HG02642 (cell line): ENCODE measurements around the gene DCDC2C.

Experiments used
- ATAC-seq: cut with Tn5 transposase; IDR thresholded peaks from one replicate; pipeline ENCODE4 v1.9.1; 2021; ENCODE audit warnings: mild to moderate bottlenecking; ENCODE audit not compliant: unreplicated experiment, poor library complexity

Gene DCDC2C

DNA sequence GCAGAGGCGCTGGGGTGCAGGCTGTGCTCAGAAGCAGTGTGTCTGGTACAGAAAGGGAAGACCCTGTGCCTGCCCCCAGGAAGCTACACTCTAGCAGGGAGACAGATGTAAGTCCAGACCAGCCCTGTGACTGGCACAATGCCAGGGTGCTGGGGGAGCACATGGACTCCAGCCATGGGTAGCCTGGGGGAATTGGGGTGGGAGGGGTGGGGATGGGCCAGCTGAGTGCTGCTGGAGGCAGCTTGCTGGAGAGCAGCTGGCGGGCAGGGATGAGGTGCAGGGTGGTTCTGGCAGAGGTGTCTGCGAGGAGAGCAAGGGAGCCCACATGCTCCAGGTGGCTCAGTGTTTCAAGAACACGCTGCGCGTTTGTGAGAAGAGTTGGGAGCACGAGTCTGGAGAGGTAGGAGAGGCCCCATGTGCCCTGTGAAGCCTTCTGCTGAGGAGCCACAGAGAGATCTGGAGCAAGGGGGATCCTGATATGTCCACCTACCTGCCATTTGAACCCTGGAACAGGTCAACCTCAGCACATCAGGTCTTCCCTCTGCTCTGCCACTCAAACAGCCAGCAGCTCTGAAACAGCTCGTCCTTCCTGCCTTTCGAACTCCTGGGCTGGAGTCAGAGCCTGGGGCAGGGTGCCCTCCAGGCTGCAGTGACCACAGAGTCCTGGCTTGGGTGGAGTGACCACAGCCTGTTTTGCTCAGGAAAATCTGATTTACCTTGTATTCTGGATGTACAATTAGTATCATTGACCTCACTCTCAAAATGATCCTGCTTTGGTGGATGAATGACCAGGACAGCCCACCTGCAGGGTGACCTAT is 30.3 kb upstream of the DCDC2C start:
- ATAC-seq = no peak

DNA sequence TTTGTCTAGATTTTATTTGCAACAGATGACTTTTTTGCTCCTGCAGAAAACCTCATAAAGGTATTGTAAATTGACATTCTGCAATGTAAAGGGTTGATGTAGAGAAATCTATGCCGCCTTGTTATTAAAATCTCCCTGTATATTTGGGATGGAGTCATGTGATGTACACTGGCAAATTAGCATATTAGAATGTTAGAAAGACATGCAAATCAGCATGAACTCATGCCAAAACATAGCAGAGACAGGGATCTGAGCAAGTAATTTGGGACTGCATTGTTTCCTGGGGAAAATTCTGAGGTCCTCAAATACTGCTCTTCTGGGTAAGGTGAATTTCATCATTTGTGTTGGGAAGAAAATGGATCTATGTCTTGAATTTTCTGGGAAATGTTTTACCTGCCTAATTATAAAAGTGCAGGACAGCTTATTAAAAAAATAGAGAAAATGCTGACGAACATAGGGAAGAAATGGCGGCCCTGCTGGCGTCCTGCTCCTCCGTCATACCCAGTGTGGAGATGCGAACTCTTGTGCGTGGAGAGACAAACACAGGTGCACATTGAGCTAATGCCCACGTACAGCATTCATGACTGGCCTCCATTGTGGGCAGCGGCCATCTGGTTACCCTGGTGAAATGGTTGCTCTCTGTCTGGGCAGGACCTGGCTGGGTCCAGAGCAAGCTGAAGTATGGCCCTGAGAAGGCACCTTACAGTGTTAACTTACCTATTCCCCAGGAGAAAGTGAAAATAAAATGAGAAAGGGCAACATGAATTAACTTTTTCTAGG is 29.1 kb upstream of the DCDC2C start:
- ATAC-seq = no peak

DNA sequence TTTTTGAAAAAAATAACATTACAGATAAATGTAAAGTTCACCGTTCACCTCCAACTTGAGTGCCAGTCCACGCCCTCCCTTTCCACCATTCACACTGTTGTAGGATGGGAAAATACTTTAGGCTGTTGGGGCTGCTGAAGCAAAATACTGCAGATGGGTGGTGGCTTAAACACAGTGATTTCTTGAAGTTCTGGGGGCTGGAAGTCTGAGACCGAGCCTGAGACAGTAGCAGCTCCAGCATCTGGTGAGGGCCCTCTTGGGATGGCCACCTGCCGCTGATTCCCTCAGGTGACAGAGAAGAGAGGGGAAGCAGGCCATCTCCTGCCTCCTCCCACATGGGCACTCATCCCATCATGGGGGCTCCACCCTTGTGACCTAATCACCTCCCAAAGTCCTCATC is 27.7 kb upstream of the DCDC2C start:
- no peak for ATAC-seq

DNA sequence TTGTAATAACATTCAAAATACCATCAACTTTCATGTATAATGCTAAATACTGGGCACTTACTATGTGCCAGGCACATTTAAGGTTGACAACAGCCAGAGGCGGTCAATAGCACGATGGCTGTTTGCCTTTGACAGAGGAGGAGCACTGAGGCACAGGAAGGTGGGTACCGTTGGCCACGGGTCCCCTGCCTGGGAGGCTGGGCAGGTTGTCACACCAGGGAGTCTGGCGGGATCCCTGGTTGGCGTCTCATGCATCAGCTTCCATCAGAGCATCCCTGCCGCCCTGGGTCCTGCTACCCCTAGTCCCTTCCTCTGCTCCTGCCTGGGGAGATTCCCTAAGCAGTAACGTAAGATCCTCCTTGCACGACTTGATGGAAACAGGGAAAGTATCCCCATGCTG is 25.9 kb upstream of the DCDC2C start:
- no peak for ATAC-seq

DNA sequence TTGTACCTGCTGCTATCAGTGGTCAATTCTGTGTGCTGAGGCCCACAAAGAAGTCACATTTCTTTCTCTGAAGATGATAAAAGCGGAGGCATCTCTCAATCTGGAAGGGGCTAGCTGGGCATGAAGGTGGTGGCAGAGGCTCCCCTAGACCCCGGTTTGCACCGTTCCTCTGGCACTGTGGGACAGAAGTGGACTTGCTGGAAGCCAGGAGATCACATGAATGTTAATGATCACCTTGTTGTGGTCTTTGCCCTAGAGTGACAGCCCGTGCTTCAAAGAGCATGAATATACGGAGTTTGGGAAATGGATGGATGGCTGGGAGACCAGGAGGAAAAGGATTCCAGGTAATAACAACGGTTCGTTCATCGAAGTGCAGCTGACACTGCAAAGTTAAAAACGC is 25.2 kb upstream of the DCDC2C start:
- no peak for ATAC-seq

DNA sequence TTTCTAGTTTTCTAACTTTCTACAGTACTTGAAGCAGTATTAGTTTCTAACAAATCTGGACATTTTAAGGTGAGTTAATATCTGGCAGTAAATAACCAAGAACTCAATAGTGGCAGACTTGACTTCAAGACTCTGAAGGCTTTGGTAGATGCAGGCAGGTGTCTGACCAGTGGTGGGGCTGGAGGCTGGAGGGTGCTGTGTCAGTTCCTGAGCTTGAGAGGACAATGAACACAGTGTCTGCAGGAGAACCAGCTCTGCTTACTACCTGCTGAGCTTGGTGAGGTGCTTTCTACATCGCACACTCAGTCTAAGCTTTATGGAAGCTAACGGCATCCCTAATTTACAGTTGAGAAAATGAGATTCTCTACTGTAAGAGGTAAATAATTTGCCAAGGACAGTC is 24.2 kb upstream of the DCDC2C start:
- ATAC-seq = no peak

DNA sequence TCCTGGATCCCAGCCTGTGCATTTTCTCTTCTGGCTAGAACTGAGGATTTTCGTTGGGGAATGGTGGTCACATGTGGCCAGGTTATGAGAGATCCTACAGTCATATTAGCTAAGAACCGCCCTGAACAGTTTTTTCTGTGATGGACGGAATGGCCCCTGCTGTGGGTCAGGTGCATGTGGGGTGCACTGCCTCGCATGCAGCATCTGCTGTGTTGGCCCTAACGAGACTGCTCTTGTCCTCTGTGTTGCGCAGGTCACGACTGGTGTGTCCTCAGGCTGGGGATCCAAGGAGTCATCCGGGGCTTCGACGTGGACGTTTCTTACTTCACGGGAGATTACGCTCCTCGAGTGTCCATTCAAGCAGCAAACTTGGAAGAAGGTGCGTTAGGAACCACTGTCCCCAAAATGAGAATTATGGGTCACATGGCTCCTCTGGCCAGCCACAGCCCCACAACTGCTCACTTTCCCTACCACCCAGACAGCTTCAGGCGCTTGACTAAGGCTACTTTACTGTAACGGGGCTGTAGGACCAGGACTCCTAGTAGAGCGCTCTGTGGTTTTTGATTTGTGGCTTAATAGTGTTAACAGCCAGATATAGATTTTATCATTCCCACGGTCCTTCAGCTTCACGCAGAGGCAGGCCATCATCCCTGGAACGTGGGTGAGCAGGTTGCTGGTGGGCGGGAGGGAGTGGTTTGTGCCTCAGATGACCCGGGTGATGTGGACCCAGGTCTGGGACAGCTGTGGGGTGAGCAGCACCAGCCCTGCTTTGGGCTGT is 23.6 kb upstream of the DCDC2C start:
- ATAC-seq = no peak

DNA sequence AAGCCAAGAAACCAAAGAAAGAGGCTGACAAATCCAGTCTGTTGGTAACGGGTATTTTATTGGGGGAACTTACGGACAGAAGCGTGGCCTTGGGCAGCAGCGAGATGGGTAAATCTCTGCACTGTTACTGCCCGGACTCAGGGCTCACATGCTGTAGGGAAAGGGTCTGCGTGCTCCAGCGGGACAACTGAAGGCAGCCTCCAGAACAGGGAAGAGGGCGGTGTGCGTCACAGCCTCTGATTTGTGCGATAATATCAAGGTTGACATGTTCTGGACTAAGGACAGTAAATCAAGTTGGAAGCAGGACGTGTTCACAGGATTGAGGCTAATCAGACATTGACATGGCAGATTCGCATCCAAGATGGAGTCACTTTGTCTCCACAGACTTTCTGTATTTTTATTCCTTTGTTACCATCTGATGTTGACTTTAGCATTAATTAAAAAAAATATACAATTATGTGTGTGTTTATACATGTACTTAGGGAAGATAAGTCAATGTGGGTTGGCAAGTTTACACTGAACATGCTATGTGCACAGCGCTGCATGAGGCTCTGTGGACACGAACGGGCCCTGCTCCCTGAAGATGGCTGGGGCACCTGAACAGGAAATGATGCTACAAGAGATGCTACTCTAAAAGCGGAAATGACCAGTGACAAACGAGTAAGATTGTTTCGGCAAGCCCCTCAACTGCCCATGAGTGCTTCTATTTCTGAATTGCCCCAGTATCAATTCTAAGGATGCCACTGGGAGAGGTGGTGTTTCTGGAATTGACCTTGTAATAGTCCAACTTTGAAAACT is 22.6 kb upstream of the DCDC2C start:
- no peak for ATAC-seq

DNA sequence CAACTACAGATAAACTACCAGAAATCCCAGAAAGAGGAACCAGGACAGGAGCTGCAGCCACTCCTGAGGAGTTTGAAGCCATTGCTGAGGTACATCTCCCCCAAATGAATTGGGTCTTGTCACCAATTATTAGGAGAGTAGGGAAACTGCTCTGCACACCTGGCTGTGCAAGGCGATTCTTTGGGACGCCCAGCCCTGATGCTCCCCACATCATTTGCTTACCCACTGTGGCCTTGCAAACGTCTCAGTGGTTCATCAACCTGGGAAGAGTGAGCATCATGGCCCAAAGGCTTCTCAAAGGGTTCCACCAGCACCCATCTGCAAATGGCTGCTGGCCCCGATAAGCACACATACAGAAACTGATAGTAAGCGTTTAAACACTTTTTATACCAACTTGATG is 21.8 kb upstream of the DCDC2C start:
- no peak for ATAC-seq

DNA sequence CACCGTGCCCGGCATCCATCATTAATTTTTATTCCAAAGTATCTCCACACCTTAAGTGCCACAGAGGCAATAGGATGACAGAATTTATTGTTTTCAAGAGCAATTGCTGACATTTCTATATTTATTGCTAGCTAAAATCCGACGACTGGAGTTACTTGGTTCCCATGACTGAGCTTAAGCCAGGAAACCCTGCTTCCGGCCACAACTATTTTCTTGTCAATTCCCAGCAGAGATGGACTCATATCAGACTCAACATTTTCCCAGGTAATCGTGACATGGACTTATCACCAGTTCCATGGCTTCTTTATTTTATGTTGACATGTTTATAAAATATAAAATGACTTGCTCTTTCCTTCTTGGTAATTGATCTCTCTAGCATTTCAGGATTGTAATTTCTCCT is 20.6 kb upstream of the DCDC2C start:
- no peak for ATAC-seq

DNA sequence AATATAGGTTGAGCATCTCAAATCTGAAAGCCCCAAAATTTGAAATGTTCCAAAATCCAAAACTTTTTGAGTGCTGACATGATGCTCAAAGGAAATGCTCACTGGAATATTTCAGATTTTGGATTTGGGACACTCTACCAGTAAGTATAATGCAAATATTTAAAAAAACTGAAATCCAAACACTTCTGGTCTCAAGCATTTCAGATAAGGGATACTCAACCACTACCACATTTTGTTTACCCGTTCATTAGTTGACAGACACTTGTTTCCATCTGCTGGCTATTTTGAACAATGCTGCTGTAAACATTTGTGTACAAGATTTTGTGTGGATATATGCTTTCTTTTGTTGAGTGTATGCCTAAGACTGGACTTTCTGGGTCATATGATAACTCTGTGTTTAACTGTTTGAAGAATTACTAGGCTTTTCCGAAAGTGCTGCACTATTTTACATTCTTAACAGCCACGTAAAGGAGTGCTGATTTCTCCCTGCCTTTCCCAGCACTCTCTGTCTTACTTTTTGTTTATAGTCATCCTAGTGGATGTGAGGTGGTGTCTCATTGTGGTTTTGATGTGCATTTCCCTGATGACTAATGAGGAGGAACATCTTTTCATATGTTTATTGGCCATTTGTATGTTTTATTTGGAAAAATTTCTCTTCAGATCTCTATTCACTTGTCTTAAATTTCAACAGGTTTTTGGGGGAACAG is 19.5 kb upstream of the DCDC2C start:
- no peak for ATAC-seq

DNA sequence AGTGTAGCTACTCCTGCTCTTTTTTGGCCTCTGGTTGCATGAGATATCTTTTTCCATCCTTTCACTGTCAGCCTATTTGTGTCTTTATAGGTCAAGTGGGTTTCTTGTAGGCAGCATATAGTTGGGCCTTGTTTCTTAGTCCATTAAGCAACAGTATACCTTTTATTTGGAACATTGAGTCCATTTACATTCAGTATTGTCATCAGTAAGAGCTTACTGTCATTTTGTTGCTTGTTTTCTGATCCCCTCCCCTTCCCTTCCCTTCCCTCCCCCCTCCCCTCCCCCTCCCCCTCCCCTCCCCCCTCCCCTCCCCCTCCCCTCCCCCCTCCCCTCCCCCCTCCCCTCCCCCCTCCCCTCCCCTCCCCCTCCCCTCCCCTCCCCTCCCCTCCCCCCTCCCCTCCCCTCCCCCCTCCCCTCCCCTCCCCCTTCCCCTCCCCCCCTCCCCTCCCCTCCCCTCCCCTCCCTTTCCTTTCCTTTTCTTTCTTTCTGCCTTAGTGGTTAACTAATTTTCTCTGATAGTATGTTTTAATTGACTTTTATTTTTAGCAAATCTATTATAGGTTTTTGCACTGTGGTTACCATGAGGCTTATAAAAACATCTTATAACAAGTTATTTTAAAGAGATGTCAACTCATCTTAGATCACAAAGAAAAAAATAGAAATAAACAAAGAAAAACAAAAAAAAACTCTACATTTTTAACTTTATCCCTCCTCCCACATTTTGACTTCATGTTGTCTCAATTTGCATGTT is 13.2 kb upstream of the DCDC2C start:
- no peak for ATAC-seq

DNA sequence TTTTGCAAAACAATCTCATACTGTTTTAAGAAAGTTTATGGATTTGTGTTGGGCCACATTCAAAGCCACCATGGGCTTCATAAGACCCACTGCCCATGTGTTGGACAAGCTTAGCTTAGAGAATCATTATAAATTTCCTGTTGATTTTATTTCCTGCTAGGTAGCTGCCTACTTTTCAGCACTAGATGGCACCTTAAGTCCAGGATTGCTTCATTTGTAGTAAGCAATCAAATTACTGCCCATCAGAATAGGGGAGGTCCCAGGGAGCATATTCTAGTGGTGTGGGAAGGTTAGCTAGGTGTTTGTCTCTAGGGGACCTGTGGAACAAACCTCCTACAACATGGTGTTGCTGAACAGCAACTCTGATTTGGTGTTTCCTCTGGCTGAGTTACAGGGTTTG is 11.0 kb upstream of the DCDC2C start:
- no peak for ATAC-seq

DNA sequence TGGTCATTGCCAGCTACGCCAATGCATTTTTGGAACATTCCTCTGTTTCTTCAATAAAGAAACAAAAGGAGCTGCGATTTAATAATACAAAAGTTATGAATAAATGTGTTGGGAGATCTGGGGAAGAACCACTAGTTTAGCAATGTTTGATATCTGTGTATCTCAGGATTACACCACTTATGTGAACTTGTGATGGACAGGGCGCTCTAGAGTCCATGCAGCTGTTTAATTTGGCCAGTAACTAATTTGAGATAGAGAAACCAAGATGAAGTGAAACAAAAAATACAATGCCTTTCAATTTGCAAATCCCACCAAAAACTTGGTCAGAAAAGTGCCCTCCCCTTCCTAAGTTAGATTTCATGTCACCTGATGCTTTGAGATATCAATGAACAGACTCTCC is 6.8 kb upstream of the DCDC2C start:
- ATAC-seq = no peak

DNA sequence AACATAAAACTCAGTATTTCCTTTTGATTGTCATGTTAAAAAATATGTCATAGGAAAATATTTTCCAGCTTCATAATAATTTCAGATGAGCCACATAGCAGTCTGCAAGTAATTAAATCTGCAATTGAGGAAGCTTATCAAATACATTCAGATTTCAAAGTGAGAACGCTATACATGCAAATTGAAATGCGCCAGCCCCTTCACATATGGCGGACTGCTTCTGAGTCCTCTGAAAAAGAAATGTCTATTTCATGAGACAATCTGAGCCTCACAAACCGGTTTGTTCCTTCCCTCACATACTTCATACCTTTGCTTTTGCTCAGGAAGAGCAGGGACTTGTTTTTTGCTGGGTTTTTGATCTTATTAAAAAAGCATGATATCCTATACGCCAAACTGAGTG is 2.3 kb upstream of the DCDC2C start:
- no peak for ATAC-seq

DNA sequence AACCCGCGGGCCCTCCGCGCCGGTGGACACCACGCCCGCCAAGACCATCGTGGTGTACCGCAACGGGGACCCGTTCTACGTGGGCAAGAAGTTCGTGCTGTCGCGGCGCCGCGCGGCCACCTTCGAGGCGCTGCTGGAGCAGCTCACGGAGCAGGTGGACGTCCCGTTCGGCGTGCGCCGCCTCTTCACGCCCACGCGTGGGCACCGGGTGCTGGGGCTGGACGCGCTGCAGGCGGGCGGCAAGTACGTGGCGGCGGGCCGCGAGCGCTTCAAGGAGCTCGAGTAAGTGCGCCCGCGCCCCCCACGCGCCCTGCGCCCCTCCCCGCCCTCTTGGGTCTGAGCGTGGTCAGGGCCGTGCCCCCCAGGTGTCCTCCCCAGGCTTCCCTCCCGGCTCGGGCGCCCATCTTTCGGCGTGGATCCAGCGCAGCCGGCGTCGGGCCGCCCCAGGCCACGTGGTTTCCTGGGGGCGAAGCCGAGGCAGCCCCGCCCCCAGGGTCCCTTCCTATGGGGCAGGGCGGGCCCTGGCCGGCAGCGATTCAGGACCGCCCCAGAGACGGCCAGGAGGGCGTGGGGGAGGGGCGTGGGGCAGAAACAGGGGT is 481 bp downstream of the DCDC2C start:
- no peak for ATAC-seq

DNA sequence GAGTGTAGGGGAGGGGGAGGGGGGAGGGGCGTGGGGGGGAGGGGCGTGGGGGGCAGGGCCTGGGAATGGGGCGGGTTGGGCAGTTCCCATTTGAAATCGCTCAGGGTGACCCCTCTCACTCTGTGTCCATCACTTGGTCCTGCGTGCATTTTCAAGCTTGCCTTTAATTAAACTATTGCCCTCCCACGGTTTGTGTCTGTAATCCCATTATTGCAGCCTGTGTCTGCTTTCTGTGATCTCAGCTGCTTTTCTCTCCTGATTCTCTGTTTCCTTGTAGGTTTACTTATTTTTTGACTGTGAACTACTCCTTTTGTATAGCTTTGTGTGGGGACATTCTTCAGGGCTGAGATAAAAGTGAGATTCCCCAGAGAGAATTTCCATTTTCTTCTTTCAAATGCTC is 1.3 kb downstream of the DCDC2C start:
- ATAC-seq = no peak

DNA sequence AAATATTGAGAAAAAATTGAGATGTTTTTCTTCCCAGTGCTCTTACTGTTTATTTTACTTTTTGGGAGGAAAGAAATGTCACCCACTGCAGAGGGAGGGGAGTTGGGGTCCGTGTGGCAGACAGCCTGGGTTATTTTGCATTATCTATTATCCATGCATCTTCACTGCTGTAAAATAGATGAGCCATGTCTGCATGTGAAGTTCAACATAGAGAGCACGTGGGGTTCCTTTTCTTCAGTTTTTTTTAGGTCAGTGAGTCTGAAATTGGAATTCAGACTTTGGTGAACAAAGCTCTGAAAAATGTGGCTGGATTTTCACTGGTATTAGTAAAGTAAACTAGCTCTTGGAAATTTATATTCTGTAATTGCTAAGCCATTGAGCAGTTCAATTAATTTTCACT is 2.4 kb downstream of the DCDC2C start:
- no peak for ATAC-seq

DNA sequence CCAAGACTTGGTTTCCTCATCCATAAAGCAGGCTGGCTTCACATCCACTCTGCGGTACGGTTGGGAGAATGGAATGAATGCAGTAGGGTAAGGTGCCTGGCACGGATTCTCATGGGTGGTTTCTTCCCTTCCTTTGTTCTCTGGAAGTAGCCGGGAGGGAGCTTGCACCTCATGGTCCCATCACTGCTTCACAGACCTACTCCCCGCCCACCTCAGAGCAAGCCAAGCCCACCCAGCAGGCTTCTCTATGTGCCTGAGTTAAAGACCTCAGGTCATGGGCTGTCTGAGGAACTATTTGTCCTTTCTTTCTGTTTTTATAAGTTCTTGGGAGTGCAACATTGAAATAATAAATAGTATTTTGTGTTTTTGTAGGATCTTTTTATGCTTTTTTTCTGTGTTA is 3.5 kb downstream of the DCDC2C start:
- ATAC-seq = no peak
